Tibial artery (tissue), 4 donors: ENCODE measurements around the gene SNX25.
A peak's percentile ranks its signal among the peaks of the same experiment; 100 is the strongest.

Experiments used
- DNase-seq, 2 donors: peaks; one replicate each; pipeline ENCODE4 v3.0.0-alpha.2; 2019
- H3K27ac ChIP-seq, 2 donors: fragments of 200-600 bp; sonication (generic) in 1 of 2; 1 replicate in 1 of 2; 2 replicates in 1 of 2; pipeline ENCODE4 v1.5.1; 2018 to 2019; ENCODE audit warnings: mild to moderate bottlenecking in 1 of 2
- H3K27me3 ChIP-seq, 2 donors: fragments of 200-600 bp; sonication (generic) in 1 of 2; one replicate each; pipeline versions ENCODE4 v1.5.1 to v1.6.0; 2016 to 2019
- H3K36me3 ChIP-seq, 3 donors: fragments of 200-600 bp; sonication (generic) in 2 of 3; one replicate each; pipeline ENCODE4 v1.5.1; 2016 to 2019; ENCODE audit warnings: mild to moderate bottlenecking in 2 of 3
- H3K4me1 ChIP-seq, 4 donors: fragments of 200-600 bp; sonication (generic) in 2 of 4; 1 replicate in 3 of 4; 2 replicates in 1 of 4; pipeline ENCODE4 v1.5.1; 2016 to 2019
- H3K4me3 ChIP-seq, 2 donors: fragments of 200-600 bp; sonication (generic) in 1 of 2; 1 replicate in 1 of 2; 2 replicates in 1 of 2; pipeline ENCODE4 v1.5.1; 2018 to 2019; ENCODE audit warnings: mild to moderate bottlenecking in 2 of 2
- H3K9me3 ChIP-seq, 3 donors: fragments of 200-600 bp; sonication (generic) in 1 of 3; one replicate each; pipeline ENCODE4 v1.5.1; 2016 to 2019
- intact Hi-C: fragments of 100-400 bp; cut with DNase I; formaldehyde crosslinking; loops from one replicate; pipeline ENCODE4 v1.15.0; 2023; ENCODE audit warnings: low total_unique reads
- TF ChIP-seq, protein P1 (sequence below), 2 experiments: fragments of 200-600 bp in 1 of 2; fragments of 450-650 bp in 1 of 2; IDR thresholded peaks; one replicate each; pipeline ENCODE4 v1.5.1; 2017 to 2019; ENCODE audit warnings: antibody characterized with exemption in 2 of 2, mild to moderate bottlenecking in 1 of 2, moderate library complexity in 1 of 2

Gene SNX25

DNA sequence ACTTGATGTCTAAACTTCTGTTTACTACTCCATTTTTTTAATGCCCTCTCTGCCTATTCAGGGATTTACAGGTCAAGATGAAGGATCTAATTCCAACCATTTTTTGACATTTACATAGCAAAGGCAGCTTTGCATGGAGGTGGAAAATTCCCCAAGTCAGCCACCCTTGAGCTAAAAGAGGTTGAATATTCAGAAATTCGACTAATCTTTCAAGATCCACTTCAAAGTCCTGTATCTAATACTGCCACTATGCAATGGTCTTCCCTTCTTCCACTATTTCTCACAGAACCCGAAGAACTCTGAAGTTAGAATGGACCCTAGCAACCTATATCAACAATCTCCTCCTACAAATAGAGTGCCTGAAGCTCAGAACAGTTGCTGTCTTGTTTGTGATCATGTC lies 27.2 kb upstream of the SNX25 start:
- DNase-seq, result no peak

DNA sequence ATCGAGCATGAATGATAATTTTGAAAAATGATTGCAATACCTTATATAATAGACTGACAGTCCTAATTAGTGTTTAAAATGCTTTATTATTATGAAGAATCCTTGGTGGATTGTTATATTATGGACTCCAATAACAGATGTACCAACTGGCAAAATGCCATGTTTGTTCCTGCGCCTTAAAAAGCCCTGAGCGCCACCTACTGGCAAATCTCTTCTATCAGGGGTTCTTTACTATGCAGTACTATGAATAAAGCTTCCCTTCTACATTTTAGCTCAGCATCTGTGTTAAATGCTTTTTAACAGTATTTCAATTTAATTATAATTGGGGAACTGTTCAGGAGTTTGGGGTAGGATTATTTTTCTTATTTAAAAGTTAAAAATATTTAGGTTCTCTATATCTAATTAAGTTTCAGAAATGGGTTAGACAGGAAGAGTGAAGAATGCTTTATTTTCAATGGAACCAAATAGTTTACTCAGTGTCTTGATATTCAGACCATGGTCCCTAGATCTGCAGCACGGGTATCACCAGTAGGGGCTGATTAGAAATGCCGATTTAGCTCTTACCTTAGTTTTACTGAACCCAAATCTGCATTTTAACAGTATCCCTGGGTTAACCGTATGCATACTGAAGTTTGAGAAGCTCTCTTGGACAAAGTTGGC lies 25.6 kb upstream of the SNX25 start:
- TF ChIP-seq, protein P1, sequence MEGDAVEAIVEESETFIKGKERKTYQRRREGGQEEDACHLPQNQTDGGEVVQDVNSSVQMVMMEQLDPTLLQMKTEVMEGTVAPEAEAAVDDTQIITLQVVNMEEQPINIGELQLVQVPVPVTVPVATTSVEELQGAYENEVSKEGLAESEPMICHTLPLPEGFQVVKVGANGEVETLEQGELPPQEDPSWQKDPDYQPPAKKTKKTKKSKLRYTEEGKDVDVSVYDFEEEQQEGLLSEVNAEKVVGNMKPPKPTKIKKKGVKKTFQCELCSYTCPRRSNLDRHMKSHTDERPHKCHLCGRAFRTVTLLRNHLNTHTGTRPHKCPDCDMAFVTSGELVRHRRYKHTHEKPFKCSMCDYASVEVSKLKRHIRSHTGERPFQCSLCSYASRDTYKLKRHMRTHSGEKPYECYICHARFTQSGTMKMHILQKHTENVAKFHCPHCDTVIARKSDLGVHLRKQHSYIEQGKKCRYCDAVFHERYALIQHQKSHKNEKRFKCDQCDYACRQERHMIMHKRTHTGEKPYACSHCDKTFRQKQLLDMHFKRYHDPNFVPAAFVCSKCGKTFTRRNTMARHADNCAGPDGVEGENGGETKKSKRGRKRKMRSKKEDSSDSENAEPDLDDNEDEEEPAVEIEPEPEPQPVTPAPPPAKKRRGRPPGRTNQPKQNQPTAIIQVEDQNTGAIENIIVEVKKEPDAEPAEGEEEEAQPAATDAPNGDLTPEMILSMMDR (IDR thresholded peaks at IDR 0.05), result peak; percentile 75 to 84
- peak; percentile 87 to 89 for DNase-seq
- peak overlapping the region in 1 of 2 donors; percentile 74 for H3K27ac ChIP-seq
- no peak overlapping the region for H3K4me3 ChIP-seq
- H3K4me1 ChIP-seq, result peaks cover 0 to 39% (median 7%) of the 10 kb centered on the region in 4 donors
- intact Hi-C loops, result loop anchor here (5.0 kb wide), 1 partner anchor 41 kb away; the partner anchor contains the start of gene SLC25A4
- no peaks in the 10 kb centered on the region for H3K9me3 ChIP-seq
- H3K36me3 ChIP-seq, result peaks cover 6 to 16% (median 8%) of the 10 kb centered on the region in 3 donors
- no peaks in the 10 kb centered on the region for H3K27me3 ChIP-seq

More for the DNA sequence above, 27.2 kb upstream of the SNX25 start:
- Histone ChIP-seq H3K4me3 (no peak overlapping the region), H3K27ac (peak overlapping the region; percentile 70 to 74), H3K27me3 (no peaks in the 10 kb centered on the region), H3K36me3 (peaks cover 0 to under 1% (median 0%) of the 10 kb centered on the region in 3 donors), H3K4me1 (peaks cover 0 to 43% (median 4%) of the 10 kb centered on the region in 4 donors), H3K9me3 (no peaks in the 10 kb centered on the region)
- intact Hi-C loops, result loop anchor here (5.0 kb wide), 1 partner anchor 40 kb away; the partner anchor contains the start of gene SLC25A4
- TF ChIP-seq, protein P1 (IDR thresholded peaks at IDR 0.05), result no peak

DNA sequence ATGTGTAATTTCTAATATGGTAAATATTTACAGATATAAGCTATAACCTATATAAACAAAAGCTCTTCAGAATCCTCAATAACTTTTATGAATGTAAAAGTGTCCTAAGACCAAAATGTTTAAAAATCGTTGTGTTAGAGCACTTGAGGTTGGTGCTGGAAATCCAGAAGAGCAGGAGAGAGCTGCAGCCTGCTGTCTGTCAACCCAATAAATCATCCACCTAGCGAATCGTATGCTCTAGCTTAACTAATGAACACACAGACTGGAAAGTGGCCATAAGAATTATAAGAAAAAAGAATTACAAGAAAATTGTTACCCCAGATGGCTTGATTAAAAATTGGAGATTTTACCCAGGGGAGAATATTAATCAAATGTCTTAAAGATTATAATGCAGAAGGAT lies 22.6 kb upstream of the SNX25 start:
- Histone ChIP-seq H3K4me1 (peaks cover 0 to 17% (median 7%) of the 10 kb centered on the region in 4 donors), H3K4me3 (no peak overlapping the region), H3K27me3 (no peaks in the 10 kb centered on the region), H3K36me3 (peaks cover 7 to 30% (median 18%) of the 10 kb centered on the region in 3 donors), H3K27ac (no peak overlapping the region), H3K9me3 (no peaks in the 10 kb centered on the region)
- intact Hi-C loops, result loop anchor here (5.0 kb wide), 1 partner anchor 144 kb away; no protein-coding TSS in a partner anchor
- TF ChIP-seq, protein P1 (IDR thresholded peaks at IDR 0.05), result no peak
- no peak for DNase-seq

DNA sequence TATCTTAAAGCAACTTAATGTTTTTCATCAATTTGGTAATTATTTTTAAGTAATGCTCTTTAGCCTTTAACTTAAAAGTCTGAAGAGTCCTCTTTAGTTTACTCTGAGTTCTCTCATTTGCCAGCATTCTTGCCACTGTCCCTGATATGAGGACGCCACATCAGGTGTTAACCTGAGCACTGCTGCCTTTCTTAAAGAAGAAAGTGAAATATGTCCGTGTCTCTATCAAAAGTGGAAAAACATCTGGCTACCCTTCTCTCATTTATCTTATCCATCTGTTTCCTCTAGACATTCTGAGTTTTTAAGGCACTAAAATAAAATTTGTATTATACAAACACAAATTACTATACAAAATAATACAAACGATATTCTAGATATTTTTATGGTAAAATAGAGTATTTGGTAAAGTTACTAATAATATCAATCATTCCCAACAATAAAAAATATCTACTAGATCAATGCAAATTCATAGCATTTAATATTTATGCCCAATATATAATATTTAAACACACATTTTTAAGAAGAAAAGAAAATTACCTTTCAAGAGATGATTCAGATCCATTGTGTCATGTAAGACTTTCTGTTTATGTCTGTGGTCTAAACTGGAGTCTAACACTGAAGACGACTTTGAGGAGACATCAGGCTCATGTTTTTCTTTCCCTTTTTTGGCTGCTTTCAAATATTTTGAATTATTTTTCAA lies 19.6 kb upstream of the SNX25 start:
- Histone ChIP-seq H3K4me3 (no peak overlapping the region), H3K4me1 (peaks cover 0 to 9% (median 2%) of the 10 kb centered on the region in 4 donors), H3K9me3 (no peaks in the 10 kb centered on the region), H3K27me3 (no peaks in the 10 kb centered on the region), H3K27ac (no peak overlapping the region), H3K36me3 (peaks cover 7 to 30% (median 18%) of the 10 kb centered on the region in 3 donors)
- intact Hi-C loops, result loop anchor here (5.0 kb wide), 1 partner anchor 147 kb away; no protein-coding TSS in a partner anchor
- no peak for DNase-seq
- TF ChIP-seq, protein P1 (IDR thresholded peaks at IDR 0.05), result no peak

DNA sequence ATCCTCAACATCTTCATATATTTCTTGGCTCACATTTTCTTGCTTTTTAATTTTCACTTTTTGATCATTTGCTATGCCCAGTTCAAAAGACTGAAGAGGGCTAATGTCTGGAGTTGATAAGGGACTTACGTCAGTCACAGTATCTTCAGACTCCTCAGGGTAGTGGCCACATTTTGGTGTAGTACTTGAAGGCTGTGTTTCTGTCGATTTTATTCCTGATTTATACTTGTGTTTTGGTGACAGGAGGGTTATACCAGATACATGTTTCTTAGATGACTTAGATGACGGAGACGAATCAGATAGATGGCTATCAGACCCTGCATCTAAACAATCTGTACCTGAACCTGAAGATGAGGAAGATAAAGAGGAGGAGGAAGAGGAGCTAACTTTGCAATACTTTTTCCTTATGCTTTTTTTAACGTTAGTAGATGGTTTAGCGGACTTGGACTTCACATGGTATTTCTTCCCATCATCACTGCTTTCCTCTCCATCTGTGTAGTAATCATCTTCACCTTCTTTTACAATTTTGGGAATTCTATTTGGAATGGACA lies 19.0 kb upstream of the SNX25 start:
- intact Hi-C loops, result no loop called here
- Histone ChIP-seq H3K36me3 (peaks cover 7 to 30% (median 18%) of the 10 kb centered on the region in 3 donors), H3K4me3 (no peak overlapping the region), H3K4me1 (peaks cover 0 to 9% (median 2%) of the 10 kb centered on the region in 4 donors), H3K27me3 (no peaks in the 10 kb centered on the region), H3K9me3 (no peaks in the 10 kb centered on the region), H3K27ac (no peak overlapping the region)
- no peak for DNase-seq
- TF ChIP-seq, protein P1 (IDR thresholded peaks at IDR 0.05), result no peak
